RWPE1 (cell line): ENCODE measurements around the gene WDFY4.
A peak's percentile ranks its signal among the peaks of the same experiment; 100 is the strongest.

Experiments used
- CTCF ChIA-PET: fragments of 350-600 bp; sonication (Branson Sonifier 250); formaldehyde crosslinking; extraction: SDS; loops from one replicate; lab custom pipeline; 2021; lab: Yijun Ruan, JAX
- POLR2A ChIA-PET: fragments of 400-600 bp; formaldehyde crosslinking; extraction: SDS; loops from one replicate; lab custom pipeline; 2020; ENCODE audit warnings: antibody characterized with exemption; ENCODE audit not compliant: low non-redundant PET; lab: Yijun Ruan, JAX
- DNase-seq: peaks from one replicate; pipeline ENCODE4 v3.0.0; 2012; ENCODE audit warnings: low spot score
- H3K27ac ChIP-seq: fragments of 450-650 bp; 2 replicates; pipeline ENCODE4 v1.5.1; 2017
- CTCF ChIP-seq: fragments of 450-650 bp; conservative IDR thresholded peaks from 2 replicates; pipeline ENCODE4 v1.5.1; 2017; ENCODE audit warnings: low read depth, mild to moderate bottlenecking

Gene WDFY4

GRCh38 chr10:48786606-48787282 is 102.1 kb downstream of the WDFY4 start:
- ChIA-PET POLR2A (no interaction called here), CTCF (no interaction called here)
- no peak for DNase-seq
- H3K27ac ChIP-seq = no peak overlapping the region
- TF ChIP-seq CTCF = no peak

GRCh38 chr10:48788554-48788953 is 103.9 kb downstream of the WDFY4 start:
- no peak for TF ChIP-seq CTCF
- no peak overlapping the region for H3K27ac ChIP-seq
- no peak for DNase-seq
- CTCF ChIA-PET = no interaction called here
- POLR2A ChIA-PET = no interaction called here

GRCh38 chr10:48789486-48790456 is 105.1 kb downstream of the WDFY4 start:
- CTCF ChIA-PET = no interaction called here
- no peak for TF ChIP-seq CTCF
- POLR2A ChIA-PET = no interaction called here
- no peak for DNase-seq
- H3K27ac ChIP-seq = no peak overlapping the region

GRCh38 chr10:48790457-48791044 is 105.9 kb downstream of the WDFY4 start:
- no peak for DNase-seq
- ChIA-PET POLR2A (no interaction called here), CTCF (no interaction called here)
- H3K27ac ChIP-seq = no peak overlapping the region
- no peak for TF ChIP-seq CTCF

GRCh38 chr10:48791267-48791928 is 106.7 kb downstream of the WDFY4 start:
- ChIA-PET POLR2A (no interaction called here), CTCF (no interaction called here)
- DNase-seq = no peak
- peak overlapping the region; percentile 56 for H3K27ac ChIP-seq
- no peak for TF ChIP-seq CTCF

- POLR2A ChIA-PET = no interaction called here
- DNase-seq = no peak
- CTCF ChIA-PET = no interaction called here
- TF ChIP-seq CTCF = no peak
- peak overlapping the region; percentile 56 for H3K27ac ChIP-seq
Measured at GRCh38 chr10:48792121-48792520, 107.4 kb downstream of the WDFY4 start.
